Mammary epithelial cell (primary cell): ENCODE measurements around the gene SLC27A1.

Experiments
- CTCF ChIP-seq, 2 donors: IDR thresholded peaks in 1 of 2; conservative IDR thresholded peaks in 1 of 2; 2 replicates each; pipeline ENCODE4 v1.5.1; 2011 to 2012; ENCODE audit warnings: inconsistent platforms in 2 of 2, low read length in 2 of 2, mild to moderate bottlenecking in 2 of 2, control low read depth in 1 of 2, low read depth in 1 of 2; ENCODE audit not compliant: insufficient read depth in 1 of 2; ENCODE audit errors: extremely low read depth in 1 of 2
- EZH2 ChIP-seq: IDR thresholded peaks from 2 replicates; pipeline ENCODE4 v1.6.1; 2012; ENCODE audit warnings: low read length, inconsistent platforms, borderline replicate concordance

DNA sequence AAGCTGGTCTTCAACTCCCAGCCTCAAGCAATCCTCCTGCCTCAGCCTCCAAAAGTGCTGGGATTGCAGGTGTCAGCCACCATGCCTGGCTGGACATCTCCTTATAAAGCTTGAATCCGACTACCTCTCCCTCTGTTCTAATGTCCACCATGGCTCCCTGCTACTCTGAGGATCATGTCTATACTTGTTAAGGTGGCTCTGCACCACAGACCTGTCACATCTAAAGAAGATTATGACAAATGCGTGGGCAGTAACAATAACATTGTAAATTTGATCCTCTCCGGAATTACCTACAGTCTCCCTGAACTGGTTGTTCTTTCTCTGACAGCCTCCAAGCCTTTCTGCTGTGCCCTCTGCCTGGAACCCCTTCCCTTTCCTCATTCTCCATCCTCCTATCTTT is 11.4 kb upstream of the SLC27A1 start:
- no peak for TF ChIP-seq CTCF (conservative IDR thresholded peaks at IDR 0.05 in 1 of 2, IDR thresholded peaks at IDR 0.05 in 1 of 2; ENCODE audit: extremely low read depth in 1 of 2, insufficient read depth in 1 of 2, low read depth in 1 of 2, low read length in 2 of 2)
- TF ChIP-seq EZH2, result no peak
